HL-60 (cell line): ENCODE results near the gene LIM2.

Experiments used
- DNase-seq, 2 experiments: peaks; one replicate each; pipeline ENCODE4 v3.0.0-alpha.2; 2010 to 2020; ENCODE audit warnings: low read depth in 1 of 2, low spot score in 1 of 2
- H3K27ac ChIP-seq: fragments of 250-450 bp; sonication (Bioruptor Pico); replicated peaks from 2 replicates; pipeline ENCODE4 v1.5.1; 2020; ENCODE audit warnings: mild to moderate bottlenecking, moderate library complexity
- H3K27me3 ChIP-seq: fragments of 250-450 bp; sonication (Bioruptor Pico); 2 replicates; pipeline ENCODE4 v1.5.1; 2021; ENCODE audit warnings: mild to moderate bottlenecking, moderate library complexity; ENCODE audit not compliant: insufficient read depth, poor library complexity, severe bottlenecking
- H3K4me3 ChIP-seq: replicated peaks from 2 replicates; pipeline ENCODE4 v1.5.1; 2011; ENCODE audit warnings: mild to moderate bottlenecking, control low read depth, low read length; ENCODE audit not compliant: insufficient read depth
- CTCF ChIP-seq: IDR thresholded peaks from one replicate; pipeline ENCODE4 v1.5.1; 2011; ENCODE audit warnings: low read length, control low read depth, inconsistent platforms; ENCODE audit not compliant: insufficient read depth
- GABPA ChIP-seq: IDR thresholded peaks from 2 replicates; pipeline ENCODE4 v1.6.1; 2012; ENCODE audit warnings: low read depth
- POLR2AphosphoS5 ChIP-seq: IDR thresholded peaks from 2 replicates; pipeline ENCODE4 v1.6.1; 2012; ENCODE audit warnings: low read depth
- REST ChIP-seq: IDR thresholded peaks from 2 replicates; pipeline ENCODE4 v1.6.1; 2012; ENCODE audit warnings: low read depth; ENCODE audit not compliant: insufficient replicate concordance
- SPI1 ChIP-seq: IDR thresholded peaks from 2 replicates; pipeline ENCODE4 v1.6.1; 2012; ENCODE audit warnings: low read depth, mild to moderate bottlenecking, borderline replicate concordance

The LIM2 gene

GRCh38 chr19:51339687-51340656 lies 47.8 kb downstream of the LIM2 start:
- Histone ChIP-seq H3K27me3 (no peaks in the 10 kb centered on the region), H3K27ac (no peak overlapping the region), H3K4me3 (peak overlapping the region; percentile 68)
- DNase-seq: peak; percentile 86 to 98
- no peak for TF ChIP-seq CTCF
- TF ChIP-seq SPI1: no peak

- H3K27me3 ChIP-seq: no peaks in the 10 kb centered on the region
- no peak overlapping the region for H3K27ac ChIP-seq
- peak overlapping the region; percentile 68 for H3K4me3 ChIP-seq
- TF ChIP-seq REST (no peak), POLR2AphosphoS5 (no peak), CTCF (no peak), GABPA (no peak), SPI1 (no peak)
- DNase-seq: peak in 1 of 2 experiments; percentile 23
Observed at GRCh38 chr19:51339313-51339686, 48.5 kb downstream of the LIM2 start.

- TF ChIP-seq CTCF (peak; percentile 31), GABPA (no peak), POLR2AphosphoS5 (no peak)
- peak overlapping the region; percentile 68 for H3K4me3 ChIP-seq
- H3K27me3 ChIP-seq: no peaks in the 10 kb centered on the region
- H3K27ac ChIP-seq: no peak overlapping the region
- DNase-seq: peak; percentile 45 to 77
Observed at GRCh38 chr19:51338563-51339312, 49.0 kb downstream of the LIM2 start.

- TF ChIP-seq GABPA (no peak), REST (no peak), SPI1 (no peak), CTCF (no peak), POLR2AphosphoS5 (no peak)
- no peak overlapping the region for H3K27ac ChIP-seq
- DNase-seq: no peak
- no peak overlapping the region for H3K4me3 ChIP-seq
- no peaks in the 10 kb centered on the region for H3K27me3 ChIP-seq
Observed at GRCh38 chr19:51337861-51338562, 49.8 kb downstream of the LIM2 start.
